ENCODE measurements around the gene XAF1.

DNA sequence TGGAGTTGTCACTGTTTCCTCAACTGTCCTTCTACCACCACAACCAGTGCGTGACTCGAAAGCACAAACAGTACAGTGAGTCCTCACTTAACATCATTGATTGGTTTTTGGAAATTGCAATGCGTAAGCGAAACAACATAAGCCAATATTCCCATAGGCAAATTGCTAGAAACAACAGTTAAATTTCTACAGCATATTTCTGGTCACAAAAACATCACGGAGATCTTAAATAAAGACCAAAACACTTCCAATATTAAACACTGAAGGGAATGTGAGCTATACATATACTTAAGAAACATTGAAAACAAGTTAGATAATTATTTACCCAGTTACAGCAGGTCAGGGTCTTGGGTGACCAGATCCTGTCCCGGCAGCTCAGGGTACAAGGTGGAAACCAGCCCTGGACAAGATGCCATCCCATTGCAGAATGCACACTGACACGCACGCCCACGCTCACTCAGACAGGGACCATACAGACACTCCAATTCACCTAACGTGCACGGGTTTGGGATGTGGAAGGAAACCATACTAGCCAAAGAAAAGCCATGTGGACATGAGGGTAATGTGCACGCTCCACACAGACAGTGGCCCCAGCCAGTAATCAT lies 47.4 kb upstream of the XAF1 start:
- TF ChIP-seq REST (IDR thresholded peaks at IDR 0.05), result no peak
- no peak for TF ChIP-seq POLR2A (IDR thresholded peaks at IDR 0.05; ENCODE audit: low read length)
- TF ChIP-seq BHLHE40 (IDR thresholded peaks at IDR 0.05; ENCODE audit: low read depth, low read length), result no peak
- no peak for TF ChIP-seq KDM1A (IDR thresholded peaks at IDR 0.05; ENCODE audit: low read depth)
- TF ChIP-seq CTCF (IDR thresholded peaks at IDR 0.05), result no peak
- no peak for TF ChIP-seq KDM5A (IDR thresholded peaks at IDR 0.05)
- no peak for TF ChIP-seq CHD4 (IDR thresholded peaks at IDR 0.05; ENCODE audit: borderline replicate concordance)
- TF ChIP-seq POLR2AphosphoS2 (conservative IDR thresholded peaks at IDR 0.05; ENCODE audit: low read length), result no peak
- no peak for TF ChIP-seq CEBPB (IDR thresholded peaks at IDR 0.05)
- TF ChIP-seq MAZ (IDR thresholded peaks at IDR 0.05; ENCODE audit: borderline replicate concordance, low read depth, low read length), result no peak
- no peak for TF ChIP-seq JUN (IDR thresholded peaks at IDR 0.05)

Data from A549 (cell line).